GM12801 (cell line): ENCODE results near the gene CNNM1.

Source experiments
- TF ChIP-seq, protein P1 (sequence below): IDR thresholded peaks from one replicate; pipeline ENCODE4 v1.5.1; 2011; ENCODE audit warnings: control low read depth; ENCODE audit not compliant: insufficient read length; ENCODE audit errors: extremely low read depth

Gene CNNM1

DNA sequence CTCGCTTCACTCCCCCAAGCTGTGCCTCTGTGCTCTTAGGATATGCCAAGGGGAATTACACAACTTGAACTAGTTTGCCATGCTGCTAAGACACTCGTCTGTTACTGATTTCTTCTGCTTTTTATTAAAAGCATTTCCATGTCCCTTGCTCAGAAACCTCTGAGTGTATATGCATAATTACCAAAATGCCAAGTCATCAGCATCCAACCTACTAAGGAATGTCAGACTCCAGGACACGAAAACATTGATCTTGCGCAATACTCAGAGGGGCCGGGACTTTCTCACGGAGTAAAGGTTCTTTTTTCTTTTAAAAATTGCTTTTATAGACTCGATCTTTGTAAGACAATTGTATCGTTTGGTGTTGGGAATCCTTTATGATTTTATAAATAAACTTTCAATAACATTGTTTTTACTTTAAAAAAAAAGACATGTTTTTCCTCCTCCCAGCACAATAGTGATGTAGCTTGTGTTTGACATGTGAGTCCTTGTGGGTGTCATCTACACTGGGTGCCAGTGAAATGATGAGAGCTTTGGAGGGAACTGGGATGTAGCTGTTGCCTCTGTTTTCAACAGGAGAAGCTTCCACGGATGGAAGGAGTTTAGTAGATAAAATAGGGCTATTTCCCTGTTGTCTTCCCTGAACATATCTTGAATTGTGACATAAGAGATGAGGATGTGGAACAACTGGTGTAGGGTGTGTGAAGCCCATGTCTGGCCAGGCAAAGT lies 43.6 kb downstream of the CNNM1 start:
- TF ChIP-seq, protein P1, sequence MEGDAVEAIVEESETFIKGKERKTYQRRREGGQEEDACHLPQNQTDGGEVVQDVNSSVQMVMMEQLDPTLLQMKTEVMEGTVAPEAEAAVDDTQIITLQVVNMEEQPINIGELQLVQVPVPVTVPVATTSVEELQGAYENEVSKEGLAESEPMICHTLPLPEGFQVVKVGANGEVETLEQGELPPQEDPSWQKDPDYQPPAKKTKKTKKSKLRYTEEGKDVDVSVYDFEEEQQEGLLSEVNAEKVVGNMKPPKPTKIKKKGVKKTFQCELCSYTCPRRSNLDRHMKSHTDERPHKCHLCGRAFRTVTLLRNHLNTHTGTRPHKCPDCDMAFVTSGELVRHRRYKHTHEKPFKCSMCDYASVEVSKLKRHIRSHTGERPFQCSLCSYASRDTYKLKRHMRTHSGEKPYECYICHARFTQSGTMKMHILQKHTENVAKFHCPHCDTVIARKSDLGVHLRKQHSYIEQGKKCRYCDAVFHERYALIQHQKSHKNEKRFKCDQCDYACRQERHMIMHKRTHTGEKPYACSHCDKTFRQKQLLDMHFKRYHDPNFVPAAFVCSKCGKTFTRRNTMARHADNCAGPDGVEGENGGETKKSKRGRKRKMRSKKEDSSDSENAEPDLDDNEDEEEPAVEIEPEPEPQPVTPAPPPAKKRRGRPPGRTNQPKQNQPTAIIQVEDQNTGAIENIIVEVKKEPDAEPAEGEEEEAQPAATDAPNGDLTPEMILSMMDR: no peak

DNA sequence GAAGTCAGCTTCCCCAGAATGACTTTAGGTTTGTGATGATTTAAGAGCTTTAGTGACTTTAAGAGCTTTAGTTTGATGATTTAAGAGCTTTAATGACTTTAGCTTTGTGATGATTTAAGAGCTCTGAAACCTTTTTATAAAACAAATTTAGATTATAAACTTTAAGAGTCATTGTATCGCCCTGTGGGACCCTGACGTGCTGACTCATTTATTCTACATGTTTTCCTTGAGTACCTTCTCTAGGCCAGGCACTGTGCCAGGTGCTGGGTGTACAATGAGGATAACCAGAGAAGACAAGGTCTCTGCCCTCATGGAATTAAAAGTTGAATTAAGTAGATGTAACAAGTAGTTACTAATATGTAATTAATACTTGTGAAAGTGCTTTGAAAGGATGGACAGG lies 45.4 kb downstream of the CNNM1 start:
- TF ChIP-seq, protein P1: no peak

DNA sequence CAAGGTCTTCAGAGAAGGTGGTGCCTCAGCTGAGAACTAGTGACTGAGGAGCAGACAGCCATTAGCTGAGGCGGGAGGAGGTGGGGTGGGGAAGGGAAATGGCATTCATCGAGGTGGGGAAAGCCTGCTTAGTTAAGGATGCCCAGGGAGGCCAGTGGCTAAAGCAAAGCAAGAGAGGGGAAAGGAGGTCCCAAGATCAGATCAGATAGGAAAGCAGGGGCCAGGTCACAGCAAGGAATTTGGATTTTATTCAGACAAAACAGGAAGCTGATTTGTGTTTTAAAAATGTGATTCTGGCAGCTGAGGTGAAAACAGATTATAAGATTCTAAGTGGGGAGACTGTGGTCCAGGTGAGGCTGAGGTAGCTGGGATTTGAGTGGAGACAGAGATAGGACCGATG lies 45.8 kb downstream of the CNNM1 start:
- TF ChIP-seq, protein P1: no peak

DNA sequence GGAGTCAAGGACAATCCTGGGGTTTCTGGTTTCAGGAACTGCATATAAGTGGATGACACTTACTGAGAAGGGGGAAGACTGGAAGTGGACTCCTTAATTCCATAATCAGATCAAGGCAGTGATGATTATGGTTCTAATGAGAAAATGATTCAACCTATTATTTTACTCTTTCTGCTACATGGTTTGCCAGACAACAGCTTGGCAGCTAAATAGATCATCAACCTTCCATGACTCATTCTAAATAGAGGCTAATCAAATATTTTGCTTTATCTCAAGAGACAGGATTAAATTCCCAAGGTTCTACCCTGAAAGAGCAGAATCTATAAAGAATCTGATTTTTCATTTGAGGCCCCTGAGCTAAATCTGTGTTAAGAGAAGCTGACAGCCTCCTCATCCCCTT lies 46.3 kb downstream of the CNNM1 start:
- TF ChIP-seq, protein P1: no peak

DNA sequence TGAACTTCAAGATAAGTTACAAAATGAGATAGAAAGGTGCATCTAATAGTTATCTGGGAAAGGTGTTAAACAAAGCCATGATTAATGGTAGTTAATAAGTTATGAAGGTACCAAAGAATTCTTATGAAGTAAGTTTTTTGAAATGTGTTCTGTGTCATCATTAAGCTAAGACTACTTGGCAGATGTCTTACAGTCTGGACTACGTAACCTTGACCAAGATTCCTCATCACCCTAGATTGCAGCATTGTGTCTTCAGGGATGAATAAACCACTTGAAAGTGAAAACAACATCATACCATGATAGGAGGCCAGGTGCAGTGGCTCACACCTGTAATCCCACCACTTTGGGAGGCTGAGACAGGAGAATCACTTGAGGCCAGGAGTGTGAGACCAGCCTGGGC lies 53.0 kb downstream of the CNNM1 start:
- TF ChIP-seq, protein P1: no peak

DNA sequence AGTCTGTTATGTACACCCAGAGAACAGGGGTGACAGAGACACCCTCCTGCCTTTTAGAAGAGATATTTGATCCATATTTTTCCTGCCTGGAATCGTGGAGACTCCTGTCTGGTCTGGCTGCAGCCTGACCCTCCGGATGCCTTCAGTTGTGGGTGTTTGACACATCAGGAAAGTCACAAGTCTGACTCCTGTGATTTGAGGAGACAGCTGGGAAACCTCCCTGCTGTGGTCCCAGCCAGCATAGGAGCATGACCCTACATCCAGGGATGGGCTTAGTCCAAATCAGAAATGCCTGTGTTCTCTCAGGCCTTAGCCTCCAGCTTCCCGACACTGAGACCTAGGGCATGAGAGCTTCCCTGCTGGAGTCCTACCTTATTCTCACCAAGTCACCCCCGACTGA lies 57.9 kb downstream of the CNNM1 start:
- TF ChIP-seq, protein P1: no peak

DNA sequence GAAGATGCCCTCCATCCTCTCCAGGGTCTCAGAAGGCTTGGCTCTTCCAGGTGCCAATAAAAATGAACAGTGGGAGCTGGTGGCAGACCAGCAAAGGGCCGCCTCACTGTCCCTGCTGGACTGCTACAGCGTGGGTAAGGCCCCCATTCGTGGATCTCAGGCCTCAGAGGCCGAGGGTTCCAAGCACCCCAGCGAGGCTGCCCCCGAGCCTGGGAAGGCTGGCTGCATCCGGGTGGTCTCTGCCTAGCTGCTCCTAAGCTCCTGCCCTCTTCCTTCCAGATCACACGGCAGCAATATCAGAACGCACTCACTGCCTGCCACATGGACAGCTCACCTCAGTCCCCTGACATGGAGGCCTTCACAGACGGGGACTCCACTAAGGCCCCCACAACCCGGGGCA lies 58.4 kb downstream of the CNNM1 start:
- TF ChIP-seq, protein P1: no peak
